Stimulated activated CD8-positive, alpha-beta memory T cell treated with anti-CD3 and anti-CD28 coated beads, Interleukin-15, amount 100 ng/mL, for 4 hours (primary cell): ENCODE measurements around the gene CNNM2.
"Not testable (repeated sequence)": the region's sequence is repeated elsewhere in the genome, so short reads cannot be mapped to it uniquely, and the experiment has no call there.

Source experiments
- DNase-seq, 2 donors: peaks; one replicate each; pipeline ENCODE4 v3.0.0-alpha.2; 2020; ENCODE audit warnings: low read depth in 2 of 2

Gene CNNM2

GRCh38 chr10:102926842-102927241, 8.7 kb downstream of the CNNM2 start:
- no peak for DNase-seq

- no peak for DNase-seq
Observed at GRCh38 chr10:102927311-102928010, 9.4 kb downstream of the CNNM2 start.

- not testable (repeated sequence) for DNase-seq
Observed at GRCh38 chr10:102928442-102928841, 10.3 kb downstream of the CNNM2 start.

GRCh38 chr10:102930720-102931119, 12.6 kb downstream of the CNNM2 start:
- DNase-seq: no peak

- DNase-seq: no peak
Observed at GRCh38 chr10:102931643-102932042, 13.5 kb downstream of the CNNM2 start.

GRCh38 chr10:102935505-102935904, 17.4 kb downstream of the CNNM2 start:
- no peak for DNase-seq

GRCh38 chr10:102935939-102936605, 18.0 kb downstream of the CNNM2 start:
- no peak for DNase-seq

GRCh38 chr10:102941401-102941800, 23.3 kb downstream of the CNNM2 start:
- no peak for DNase-seq

- no peak for DNase-seq
Observed at GRCh38 chr10:102945449-102945848, 27.4 kb downstream of the CNNM2 start.

GRCh38 chr10:102945962-102946361, 27.9 kb downstream of the CNNM2 start:
- no peak for DNase-seq

GRCh38 chr10:102946992-102947391, 28.9 kb downstream of the CNNM2 start:
- DNase-seq: no peak

- DNase-seq: no peak
Observed at GRCh38 chr10:102948176-102948575, 30.1 kb downstream of the CNNM2 start.

- no peak for DNase-seq
Observed at GRCh38 chr10:102948786-102949185, 30.7 kb downstream of the CNNM2 start.

- DNase-seq: no peak
Observed at GRCh38 chr10:102949916-102950315, 31.8 kb downstream of the CNNM2 start.

GRCh38 chr10:102951316-102951715, 33.2 kb downstream of the CNNM2 start:
- no peak for DNase-seq

GRCh38 chr10:102959360-102959759, 41.3 kb downstream of the CNNM2 start:
- DNase-seq: no peak

GRCh38 chr10:102960157-102960556, 42.1 kb downstream of the CNNM2 start:
- no peak for DNase-seq

- no peak for DNase-seq
Observed at GRCh38 chr10:102962267-102962666, 44.2 kb downstream of the CNNM2 start.

GRCh38 chr10:102962951-102963755, 45.1 kb downstream of the CNNM2 start:
- no peak for DNase-seq

GRCh38 chr10:102963756-102964025, 45.6 kb downstream of the CNNM2 start:
- DNase-seq: no peak

GRCh38 chr10:102964064-102964463, 46.0 kb downstream of the CNNM2 start:
- not testable (repeated sequence) for DNase-seq

- DNase-seq: no peak
Observed at GRCh38 chr10:102964713-102965112, 46.6 kb downstream of the CNNM2 start.

GRCh38 chr10:102965311-102965851, 47.3 kb downstream of the CNNM2 start:
- no peak for DNase-seq
